SH-SY5Y (cell line): ENCODE measurements around the gene PPM1H.

Experiments
- GATA2 ChIP-seq: IDR thresholded peaks from 2 replicates; pipeline ENCODE4 v1.6.1; 2011; ENCODE audit warnings: mild to moderate bottlenecking, low read depth, low read length
- GATA3 ChIP-seq: IDR thresholded peaks from 2 replicates; pipeline ENCODE4 v1.6.1; 2011; ENCODE audit warnings: low read depth, mild to moderate bottlenecking, low read length, moderate library complexity

PPM1H gene

DNA sequence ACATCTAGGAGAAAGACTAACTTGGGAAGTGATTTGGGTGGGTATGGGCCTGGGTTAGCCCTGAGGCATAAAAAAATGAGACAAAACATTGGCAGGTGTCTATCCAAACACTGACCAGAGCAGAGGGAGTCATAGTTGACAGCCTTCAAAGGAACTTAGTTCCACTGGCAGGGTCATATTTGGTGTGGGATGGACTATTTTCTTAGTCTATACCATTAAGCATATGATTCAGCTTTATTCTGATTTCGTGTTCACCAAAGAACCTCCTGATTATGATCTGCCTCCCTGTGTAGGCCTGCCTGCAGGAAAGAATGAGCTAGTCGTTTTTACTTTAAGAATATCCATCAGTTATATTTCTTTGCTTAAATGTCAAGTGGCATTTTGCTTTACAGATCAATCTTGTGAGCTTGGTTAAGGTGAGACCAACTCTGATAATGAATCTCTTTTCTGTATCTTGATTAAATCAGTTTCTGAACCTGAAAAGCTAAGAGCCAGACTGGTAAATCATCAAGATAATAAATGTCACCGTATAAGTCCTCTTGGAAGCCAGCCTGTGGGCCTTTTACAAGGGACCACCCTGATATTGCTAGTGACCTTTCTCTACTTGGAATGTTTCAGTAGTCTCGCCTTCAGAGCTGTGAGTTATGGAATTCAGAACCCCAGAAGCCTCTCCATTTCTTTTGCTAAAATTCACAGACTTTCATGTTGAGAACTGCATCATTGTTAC, 285.4 kb downstream of the PPM1H start:
- TF ChIP-seq GATA2 (no peak), GATA3 (no peak)

DNA sequence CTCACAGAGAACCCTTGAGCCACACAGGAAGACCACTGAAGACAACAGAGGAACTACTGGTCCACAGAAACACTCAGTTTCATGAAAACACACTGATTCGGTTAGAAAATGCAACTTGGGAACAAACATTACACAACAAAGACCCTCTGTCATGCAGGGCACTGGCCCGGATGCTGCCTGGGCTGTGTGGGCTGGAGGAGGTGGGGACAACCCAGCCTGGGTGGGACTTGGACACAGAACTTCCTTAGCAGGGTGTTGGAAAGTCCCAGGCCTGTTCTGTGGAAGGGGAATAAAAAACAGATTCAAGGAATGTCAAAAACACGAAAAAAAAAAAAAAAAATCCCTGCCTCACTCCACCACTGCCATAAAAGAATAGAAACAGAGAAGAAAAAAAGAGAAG, 287.4 kb downstream of the PPM1H start:
- no peak for TF ChIP-seq GATA2

DNA sequence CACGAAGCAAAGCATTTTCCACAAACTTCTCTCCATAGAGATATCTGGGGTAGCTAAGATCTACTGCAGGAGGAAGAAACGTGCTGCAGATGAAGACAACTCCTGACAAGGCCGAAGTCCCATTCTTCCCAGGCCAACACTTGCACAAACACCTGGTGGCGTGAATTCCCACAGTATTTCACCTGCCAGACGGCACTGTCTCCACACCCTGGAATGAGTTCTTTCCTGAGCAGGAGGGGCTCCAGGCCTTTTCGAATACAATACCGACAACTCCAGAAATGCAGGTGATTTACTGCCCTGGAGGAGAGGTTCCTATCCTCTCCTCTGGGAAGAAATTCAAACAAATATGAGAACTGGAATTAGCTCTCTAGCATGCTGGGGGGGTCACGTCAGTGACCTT, 288.4 kb downstream of the PPM1H start:
- no peak for TF ChIP-seq GATA2
- no peak for TF ChIP-seq GATA3

DNA sequence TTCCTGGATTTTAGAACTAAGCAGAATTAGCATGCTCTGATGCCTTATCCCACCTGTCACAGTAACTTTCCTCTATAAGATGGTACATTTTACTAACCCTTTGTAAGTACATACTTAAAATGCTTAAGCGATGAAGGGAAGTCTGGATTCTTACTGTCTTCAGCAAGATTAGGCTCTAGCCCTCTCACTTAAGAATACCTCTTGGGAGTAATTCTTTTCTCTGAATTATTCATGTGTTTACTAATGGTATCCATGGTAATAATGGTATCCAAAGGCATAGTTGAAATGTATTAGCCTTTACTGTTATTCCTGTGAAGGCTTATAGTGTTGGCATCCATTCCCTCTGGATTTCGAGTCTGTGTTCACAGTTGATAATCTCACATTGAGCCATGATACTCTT, 291.5 kb downstream of the PPM1H start:
- TF ChIP-seq GATA3 (no peak), GATA2 (no peak)

DNA sequence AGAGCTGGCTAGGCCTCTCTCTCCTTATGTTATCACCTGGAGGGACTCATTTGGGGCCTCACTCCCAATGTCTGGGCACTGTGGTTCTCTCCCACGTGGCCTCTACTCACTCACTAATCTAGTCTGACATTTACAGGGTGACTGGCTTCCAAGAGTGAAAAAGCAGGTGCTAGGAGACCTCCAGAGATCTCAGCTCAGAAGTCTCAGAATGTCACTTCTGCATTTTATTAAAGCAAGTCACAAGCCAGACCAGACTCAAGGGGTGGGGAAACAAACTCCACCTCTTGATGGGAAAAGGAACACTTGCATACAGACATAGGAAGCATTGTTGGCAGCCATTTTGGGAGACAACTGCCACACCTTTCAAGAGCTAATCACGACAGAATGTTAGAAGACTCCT, 292.5 kb downstream of the PPM1H start:
- TF ChIP-seq GATA2 (no peak), GATA3 (no peak)

DNA sequence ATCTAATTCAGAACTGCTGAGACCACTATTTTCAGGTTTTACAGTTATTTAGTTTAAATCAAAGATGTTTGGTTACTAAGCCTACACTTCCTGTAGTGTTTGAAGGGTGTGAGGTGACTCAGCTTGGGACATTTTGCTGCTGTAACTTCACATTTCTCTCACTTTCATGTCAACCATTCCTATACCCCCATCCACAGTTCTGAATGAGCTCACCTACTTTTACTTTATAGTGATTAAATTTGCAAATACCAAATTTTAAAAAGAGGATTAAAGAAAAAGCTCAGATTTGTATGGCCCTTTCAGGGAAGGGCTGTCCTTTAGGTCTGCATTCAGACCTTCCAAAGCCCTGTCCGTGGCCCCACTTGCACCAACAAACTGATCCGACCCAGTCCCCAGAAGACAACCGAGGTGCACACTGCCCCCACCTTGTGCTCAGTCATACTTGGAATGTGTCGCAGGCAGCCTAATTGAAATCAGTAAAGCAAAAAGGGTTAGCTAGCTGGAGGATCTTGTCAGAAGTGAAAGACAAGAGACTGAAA, 294.0 kb downstream of the PPM1H start:
- no peak for TF ChIP-seq GATA2
- TF ChIP-seq GATA3 = no peak

DNA sequence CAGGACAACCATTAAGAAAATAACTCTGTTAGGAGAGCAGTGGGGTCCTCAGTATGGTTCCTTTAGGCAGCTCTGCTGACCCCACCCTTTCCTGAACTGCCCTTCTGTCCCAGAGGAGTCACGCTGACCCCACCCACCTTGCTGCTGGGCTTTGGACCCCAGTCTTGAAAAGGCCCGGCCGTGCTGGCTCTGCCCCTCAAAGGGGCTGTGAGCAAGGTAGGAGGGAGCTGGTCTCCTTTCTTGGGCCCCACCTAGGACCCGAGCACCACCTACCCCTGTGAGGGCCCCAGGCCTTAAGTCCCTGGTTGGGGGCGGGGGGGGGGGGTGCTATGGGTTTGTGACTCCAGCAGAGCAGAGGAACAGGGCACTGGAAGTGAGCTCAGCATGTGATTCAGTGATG, 297.3 kb downstream of the PPM1H start:
- TF ChIP-seq GATA3 (no peak), GATA2 (no peak)

DNA sequence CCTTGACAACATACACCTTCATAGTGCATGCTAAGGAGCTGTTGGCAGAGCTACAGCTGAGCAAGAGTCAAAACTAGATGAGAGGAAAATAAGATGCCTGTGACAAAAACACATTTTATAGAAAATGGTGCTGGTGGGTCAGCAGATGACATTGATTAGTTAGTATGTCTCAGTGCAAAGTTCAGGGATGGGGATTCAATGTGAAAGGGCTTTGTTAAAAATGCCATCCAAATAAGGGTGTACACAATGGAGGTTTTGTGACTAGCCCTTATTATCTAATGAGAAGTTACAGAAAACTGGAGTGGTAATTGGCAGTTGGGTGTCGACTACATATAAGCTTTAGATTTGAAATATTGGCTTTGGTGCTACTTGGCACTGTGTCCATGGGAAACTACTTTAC, 299.3 kb downstream of the PPM1H start:
- no peak for TF ChIP-seq GATA2
- no peak for TF ChIP-seq GATA3

DNA sequence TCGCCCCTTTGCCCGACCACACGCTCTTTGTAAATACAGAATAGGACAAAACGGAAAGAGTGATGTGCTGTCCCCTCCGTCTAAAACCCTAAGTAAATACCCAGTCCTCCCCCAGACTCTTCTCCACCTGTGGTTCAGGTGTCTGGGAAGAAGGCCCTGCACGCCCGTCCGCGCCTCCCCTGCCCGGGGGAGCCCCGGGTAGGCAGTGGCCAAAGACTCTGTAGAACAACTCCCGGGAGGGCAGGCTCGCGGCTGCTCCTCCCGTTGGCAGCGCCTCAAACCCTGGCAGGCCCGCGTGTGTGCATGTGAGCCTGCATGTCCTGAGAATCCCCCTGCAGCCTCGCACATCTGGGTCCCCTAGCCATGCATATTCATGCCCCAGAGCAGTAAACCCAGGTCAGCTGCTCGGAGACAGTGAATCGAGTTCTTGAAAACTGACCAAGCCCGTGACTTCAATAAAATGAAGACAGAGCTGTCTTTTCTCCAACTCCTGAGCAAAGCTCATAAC, 302.5 kb downstream of the PPM1H start:
- no peak for TF ChIP-seq GATA3
- no peak for TF ChIP-seq GATA2

DNA sequence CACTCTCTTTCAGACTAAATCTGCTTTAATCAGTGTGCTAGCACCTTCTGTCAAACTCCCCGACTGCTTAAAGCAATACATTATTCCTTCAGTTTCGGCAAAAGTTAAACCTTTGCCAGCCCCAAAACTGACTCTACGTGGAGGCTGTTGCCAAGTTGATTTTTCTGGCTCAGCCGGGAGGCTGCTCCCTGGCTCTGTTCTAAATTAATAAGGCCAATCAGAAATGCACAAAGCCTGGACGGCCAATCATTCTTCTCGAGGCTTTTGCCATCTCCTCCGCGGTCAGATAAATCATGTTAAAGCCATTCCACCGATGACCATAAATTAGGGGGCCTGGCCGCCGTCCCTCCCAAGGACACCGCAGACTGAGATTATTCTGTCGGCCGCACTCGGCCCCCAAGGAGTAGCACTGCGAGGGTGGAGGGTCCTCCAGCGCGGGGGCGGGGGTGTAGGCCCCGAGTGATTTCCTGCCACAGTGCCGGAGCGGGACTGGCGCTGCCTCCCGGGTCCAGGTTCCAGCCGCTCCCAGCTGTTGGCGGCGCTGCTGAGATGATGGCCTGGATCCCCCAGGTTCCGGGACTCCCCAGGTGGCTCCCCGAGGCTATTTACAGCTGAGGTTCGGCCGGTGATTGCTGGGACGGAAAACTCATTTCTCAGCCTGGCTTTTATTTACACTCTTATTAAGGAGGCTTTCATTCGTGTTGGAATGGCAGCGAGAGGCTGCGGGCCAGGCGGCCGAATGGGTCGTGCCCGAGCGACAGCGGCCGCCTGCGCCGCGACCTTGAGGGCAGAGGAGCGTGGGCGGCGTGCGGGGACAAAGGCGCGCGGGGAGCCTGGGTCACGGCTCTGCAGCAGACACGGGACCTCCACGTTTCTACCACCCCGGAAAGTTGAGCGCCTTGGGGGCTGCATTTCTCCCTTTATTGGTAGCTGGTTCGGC, 303.2 kb downstream of the PPM1H start:
- TF ChIP-seq GATA2 (no peak), GATA3 (no peak)

DNA sequence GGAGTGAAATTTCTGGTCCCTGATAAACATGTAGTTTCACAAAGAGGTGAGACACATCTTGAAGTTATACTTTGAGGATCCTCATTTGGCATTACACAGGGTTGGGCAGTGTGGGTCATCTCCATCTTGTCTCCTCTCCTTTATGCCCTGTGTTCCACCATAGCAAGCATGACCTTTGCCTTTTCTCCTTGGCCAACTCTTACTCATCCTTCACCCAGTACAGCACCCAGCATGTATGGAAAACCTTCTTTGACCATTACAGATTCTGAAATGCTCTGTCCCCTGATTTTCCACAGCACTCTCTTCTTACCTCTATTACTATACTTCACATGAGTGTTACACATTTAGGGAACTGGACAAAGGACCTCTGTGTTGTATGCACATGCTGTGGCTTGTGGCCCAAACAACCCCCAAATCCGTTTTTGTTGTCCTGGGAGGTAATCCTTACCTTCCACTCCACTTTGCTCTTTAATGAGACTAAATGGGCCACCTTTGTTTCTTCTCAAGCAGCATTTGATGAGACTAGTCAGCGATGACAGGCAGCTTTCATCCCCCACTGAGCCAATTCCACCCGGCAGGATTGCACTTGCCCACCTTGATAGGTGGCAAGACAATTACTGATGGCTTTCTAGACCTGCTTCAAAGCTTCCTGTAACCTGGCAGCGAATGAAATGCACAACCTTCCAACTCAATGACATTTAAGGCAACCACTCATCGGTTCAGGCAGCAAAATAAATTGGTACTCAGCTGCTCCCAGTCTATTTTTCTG, 304.8 kb downstream of the PPM1H start:
- TF ChIP-seq GATA3 (no peak), GATA2 (no peak)

DNA sequence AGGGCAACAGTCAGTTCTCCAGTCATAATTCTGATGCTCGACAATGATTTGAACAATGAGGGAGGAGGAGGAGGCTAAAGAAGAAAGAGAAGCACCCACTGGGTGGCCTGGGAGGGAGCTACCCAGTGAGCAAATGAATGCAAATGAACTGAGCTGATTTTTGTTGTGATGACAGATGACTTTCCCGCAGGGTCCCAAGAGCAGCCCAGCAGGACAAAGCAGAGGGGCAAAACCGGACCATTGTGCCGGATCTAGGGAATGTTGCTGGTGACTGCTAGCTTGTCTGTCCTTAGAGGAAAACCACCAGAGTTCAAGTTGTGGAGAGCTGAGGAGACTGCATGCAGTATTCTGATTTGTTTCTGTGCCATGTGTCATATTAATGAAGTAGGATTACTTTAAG, 305.5 kb downstream of the PPM1H start:
- TF ChIP-seq GATA3 (no peak), GATA2 (no peak)

DNA sequence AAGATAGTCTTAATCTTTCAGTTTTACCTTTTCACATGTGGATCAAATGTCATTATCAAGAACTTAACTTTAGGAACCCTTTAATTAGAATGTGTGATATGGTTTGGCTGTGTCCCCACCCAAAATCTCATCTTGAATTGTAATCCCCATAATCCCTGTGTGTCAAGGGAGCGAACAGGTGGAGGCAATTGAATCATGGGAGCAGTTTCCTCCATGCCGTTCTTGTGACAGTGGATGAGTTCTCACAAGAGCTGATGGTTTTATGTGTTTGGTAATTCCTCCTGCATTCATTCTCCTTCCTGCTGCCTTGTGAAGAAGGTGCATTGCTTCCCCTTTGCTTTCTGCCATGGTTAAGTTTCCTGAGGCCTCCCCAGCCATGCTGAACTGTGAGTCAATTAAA, 307.8 kb downstream of the PPM1H start:
- TF ChIP-seq GATA3 = no peak

DNA sequence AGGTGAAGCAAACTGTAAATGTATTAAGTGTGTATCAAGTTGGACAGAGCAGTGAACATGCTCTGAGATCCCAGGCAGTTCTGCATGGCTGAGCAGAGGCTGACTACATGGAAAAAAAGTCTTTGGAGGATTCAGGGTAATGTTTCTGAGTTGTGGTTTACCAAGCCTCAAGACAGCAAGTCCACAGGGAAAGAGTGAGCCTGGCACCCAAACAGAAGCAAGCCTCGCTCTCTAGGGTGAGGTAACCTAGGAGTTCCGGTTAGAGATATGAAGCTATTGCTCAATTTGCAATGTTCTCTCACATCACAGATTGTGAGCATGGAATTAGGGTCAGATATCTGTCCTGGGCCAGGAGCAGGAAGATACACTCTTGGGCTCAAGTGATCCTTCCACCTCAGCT, 309.7 kb downstream of the PPM1H start:
- TF ChIP-seq GATA3 (no peak), GATA2 (no peak)
